ENCODE data around the gene PDYN. TPM values are rescaled to one million over a fixed set of nuclear protein-coding genes. Genes with fewer than 3 reads are reported as not detected.

The PDYN gene
- total RNA-seq, 1 donor from 2014 or later = not detected

GRCh38 chr20:1968964-1969363 is 24.9 kb downstream of the PDYN start:
- Mint-ChIP-seq H3K9me3 (no peaks in the 10 kb centered on the region), H3K27me3 (ENCODE audit: low read depth) (peaks cover 83% of the 10 kb centered on the region), H3K36me3 (no peaks in the 10 kb centered on the region), H3K27ac (no peak overlapping the region), H3K4me3 (no peak overlapping the region), H3K4me1 (peaks cover 10% of the 10 kb centered on the region)
- TF ChIP-seq CTCF (IDR thresholded peaks at IDR 0.05; ENCODE audit: unreplicated experiment) = no peak
- no peak for DNase-seq (ENCODE audit: low spot score in 2 of 2, unreplicated experiment in 2 of 2)

GRCh38 chr20:1965520-1966351 is 28.1 kb downstream of the PDYN start:
- no peaks in the 10 kb centered on the region for H3K9me3 Mint-ChIP-seq
- no peak overlapping the region for H3K27ac Mint-ChIP-seq
- peak overlapping the region; percentile 52 for H3K4me3 Mint-ChIP-seq
- H3K27me3 Mint-ChIP-seq (ENCODE audit: low read depth) = peaks cover 89% of the 10 kb centered on the region
- peak; percentile 91 for TF ChIP-seq CTCF (IDR thresholded peaks at IDR 0.05; ENCODE audit: unreplicated experiment)
- peaks cover 10% of the 10 kb centered on the region for H3K4me1 Mint-ChIP-seq
- H3K36me3 Mint-ChIP-seq = no peaks in the 10 kb centered on the region
- DNase-seq (ENCODE audit: low spot score in 2 of 2, unreplicated experiment in 2 of 2) = peak; percentile 71 to 88

GRCh38 chr20:1964659-1965405 is 29.0 kb downstream of the PDYN start:
- no peak for DNase-seq (ENCODE audit: low spot score in 2 of 2, unreplicated experiment in 2 of 2)
- H3K4me1 Mint-ChIP-seq = peaks cover 10% of the 10 kb centered on the region
- H3K27ac Mint-ChIP-seq = no peak overlapping the region
- peaks cover 1% of the 10 kb centered on the region for H3K9me3 Mint-ChIP-seq
- no peaks in the 10 kb centered on the region for H3K36me3 Mint-ChIP-seq
- peak overlapping the region; percentile 52 for H3K4me3 Mint-ChIP-seq
- TF ChIP-seq CTCF (IDR thresholded peaks at IDR 0.05; ENCODE audit: unreplicated experiment) = no peak
- H3K27me3 Mint-ChIP-seq (ENCODE audit: low read depth) = peaks cover 83% of the 10 kb centered on the region

- no peak for TF ChIP-seq CTCF (IDR thresholded peaks at IDR 0.05; ENCODE audit: unreplicated experiment)
- DNase-seq (ENCODE audit: low spot score in 2 of 2, unreplicated experiment in 2 of 2) = no peak
- H3K9me3 Mint-ChIP-seq = peaks cover 4% of the 10 kb centered on the region
- H3K36me3 Mint-ChIP-seq = no peaks in the 10 kb centered on the region
- H3K4me3 Mint-ChIP-seq = no peak overlapping the region
- H3K27me3 Mint-ChIP-seq (ENCODE audit: low read depth) = peaks cover 79% of the 10 kb centered on the region
- peaks cover 10% of the 10 kb centered on the region for H3K4me1 Mint-ChIP-seq
- H3K27ac Mint-ChIP-seq = no peak overlapping the region
Observed at GRCh38 chr20:1964061-1964460, 29.8 kb downstream of the PDYN start.

- no peak overlapping the region for H3K27ac Mint-ChIP-seq
- H3K36me3 Mint-ChIP-seq = no peaks in the 10 kb centered on the region
- no peak overlapping the region for H3K4me3 Mint-ChIP-seq
- no peak for TF ChIP-seq CTCF (IDR thresholded peaks at IDR 0.05; ENCODE audit: unreplicated experiment)
- DNase-seq (ENCODE audit: low spot score in 2 of 2, unreplicated experiment in 2 of 2) = no peak
- peaks cover 56% of the 10 kb centered on the region for H3K27me3 Mint-ChIP-seq (ENCODE audit: low read depth)
- H3K4me1 Mint-ChIP-seq = peaks cover 10% of the 10 kb centered on the region
- peaks cover 4% of the 10 kb centered on the region for H3K9me3 Mint-ChIP-seq
Observed at GRCh38 chr20:1961374-1961773, 32.5 kb downstream of the PDYN start.
